NCI-H82 treated with DMSO at 0.1 percent for 48 hours (cell line): Measurements from ENCODE around the gene RGPD4.
A peak's percentile ranks its signal among the peaks of the same experiment; 100 is the strongest.
"Not testable (repeated sequence)": the region's sequence is repeated elsewhere in the genome, so short reads cannot be mapped to it uniquely, and the experiment has no call there.

Source experiments
- DNase-seq: peaks from one replicate; lab custom pipeline; 2025; ENCODE audit not compliant: unreplicated experiment; lab: John Stamatoyannopoulos, UW

The RGPD4 gene

DNA sequence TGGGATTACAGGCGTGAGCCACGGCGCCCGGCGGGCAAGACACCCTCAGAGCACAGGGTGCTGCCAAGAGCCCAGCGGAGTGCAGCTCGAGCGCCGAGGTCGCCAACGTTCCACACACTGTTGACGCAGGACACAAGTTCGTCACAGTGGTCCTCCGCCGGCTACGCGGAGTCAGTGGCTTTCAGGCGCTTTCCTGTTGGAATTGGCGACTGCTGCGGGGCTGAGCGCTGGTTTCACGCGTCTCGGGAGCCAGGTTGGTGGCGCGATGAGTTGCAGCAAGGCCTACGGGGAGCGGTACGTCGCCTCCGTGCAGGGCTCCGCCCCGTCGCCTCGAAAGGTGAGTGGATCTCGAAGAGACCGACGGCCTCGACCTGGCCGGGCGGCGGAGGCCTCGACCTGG is at the start of gene RGPD4:
TSS of gene RGPD4 (plus strand) at position 144 of the 400 bp plus-strand sequence. CDS start at position 266, 122 bp downstream.
- DNase-seq: not testable (repeated sequence)

DNA sequence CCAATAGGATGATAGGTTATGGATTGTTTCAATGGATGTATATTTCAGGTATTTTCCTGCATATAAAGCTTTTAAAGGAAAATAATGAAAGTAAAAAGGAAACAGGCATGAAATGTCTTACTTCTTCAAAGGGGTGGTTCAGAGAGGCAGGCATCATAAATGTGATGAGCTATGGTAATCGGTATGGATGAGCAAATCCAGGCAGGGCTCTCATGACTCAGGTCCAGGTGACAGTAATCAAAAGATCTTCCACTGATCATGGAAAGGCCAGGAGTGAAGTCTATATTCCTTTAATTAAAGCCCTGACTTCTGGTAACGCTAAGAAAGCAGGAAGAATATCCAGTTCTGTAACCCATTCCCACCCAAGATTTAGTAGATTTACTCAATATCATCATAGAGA is 48.7 kb upstream of the RGPD4 start:
- no peak for DNase-seq

DNA sequence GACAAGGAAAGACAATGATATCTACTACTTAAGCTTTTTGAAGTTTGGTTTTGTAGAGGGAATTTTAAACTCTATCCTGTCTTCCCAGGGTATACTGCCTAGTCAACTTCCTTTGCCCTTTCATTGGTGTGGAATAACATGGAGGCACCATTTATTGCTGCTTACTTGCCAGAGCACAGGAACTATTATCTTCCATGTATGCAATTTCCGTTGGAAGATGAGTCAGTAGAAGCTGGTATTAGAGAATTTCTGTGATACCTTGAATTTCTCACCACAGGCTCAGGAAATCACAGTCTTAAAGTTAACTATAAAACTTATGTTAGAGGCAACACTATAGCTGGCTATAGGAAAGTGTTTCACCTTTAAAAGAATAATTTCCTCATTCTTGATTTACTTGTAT is 40.9 kb upstream of the RGPD4 start:
- DNase-seq: no peak

DNA sequence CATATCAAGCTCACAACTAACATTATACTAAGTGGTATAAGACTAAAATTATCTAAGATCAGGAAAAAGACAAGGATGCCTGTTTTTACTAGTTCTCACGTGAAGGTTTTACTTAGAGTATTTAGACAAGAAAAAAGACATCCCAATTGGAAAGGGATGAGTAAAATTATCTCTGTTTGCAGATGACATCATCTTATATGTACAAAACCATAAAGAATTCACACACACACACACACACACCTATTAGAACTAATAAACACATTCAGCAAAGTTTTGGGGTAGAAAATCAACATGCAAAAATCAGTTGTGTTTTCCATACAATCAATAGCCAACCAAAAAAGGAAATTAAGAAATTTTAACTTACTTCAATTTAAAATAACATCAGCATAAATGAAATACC is 35.9 kb upstream of the RGPD4 start:
- no peak for DNase-seq

GRCh38 chr2:107801498-107801897 is 25.2 kb upstream of the RGPD4 start:
- no peak for DNase-seq

- DNase-seq: no peak
Measured at GRCh38 chr2:107804608-107805498, 21.8 kb upstream of the RGPD4 start.

DNA sequence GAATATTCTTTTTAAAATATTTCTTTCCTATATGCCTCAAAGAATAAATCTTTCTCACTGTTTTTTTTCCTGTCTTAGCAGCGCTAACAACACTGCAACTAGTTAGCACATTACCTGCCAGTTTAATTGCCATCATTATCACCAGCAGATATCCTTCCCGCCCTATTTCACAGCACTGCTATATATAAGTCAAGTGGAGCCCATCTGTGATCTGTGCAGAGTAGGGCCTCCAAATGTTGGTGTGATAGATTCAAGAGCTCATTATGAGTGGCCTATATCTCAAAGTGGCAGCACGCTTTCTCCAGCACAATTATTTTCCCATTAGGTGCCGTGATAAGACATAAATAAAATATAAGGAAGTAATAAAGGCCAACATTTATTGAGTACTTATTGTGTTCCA is 19.8 kb upstream of the RGPD4 start:
- DNase-seq: no peak

GRCh38 chr2:107807988-107808387 is 18.7 kb upstream of the RGPD4 start:
- DNase-seq: no peak

DNA sequence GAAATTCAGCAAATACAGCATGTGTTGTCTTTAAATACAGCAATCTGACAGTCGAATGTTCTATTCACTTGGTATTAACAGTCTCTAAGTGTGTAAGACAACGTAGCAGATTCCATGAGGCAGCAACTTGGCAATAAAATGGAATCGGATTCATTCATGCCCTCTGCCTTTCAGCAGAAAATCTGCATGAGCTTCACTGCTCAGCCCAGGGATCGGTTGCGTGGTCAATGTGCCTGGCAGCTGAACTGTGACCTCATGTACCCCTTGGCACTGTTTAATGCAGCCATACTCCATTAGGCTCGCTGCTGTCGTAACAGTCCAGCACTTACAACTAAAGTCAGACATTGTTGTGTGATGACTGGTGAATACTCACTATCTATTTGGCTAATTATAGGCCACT is 17.7 kb upstream of the RGPD4 start:
- DNase-seq: no peak

DNA sequence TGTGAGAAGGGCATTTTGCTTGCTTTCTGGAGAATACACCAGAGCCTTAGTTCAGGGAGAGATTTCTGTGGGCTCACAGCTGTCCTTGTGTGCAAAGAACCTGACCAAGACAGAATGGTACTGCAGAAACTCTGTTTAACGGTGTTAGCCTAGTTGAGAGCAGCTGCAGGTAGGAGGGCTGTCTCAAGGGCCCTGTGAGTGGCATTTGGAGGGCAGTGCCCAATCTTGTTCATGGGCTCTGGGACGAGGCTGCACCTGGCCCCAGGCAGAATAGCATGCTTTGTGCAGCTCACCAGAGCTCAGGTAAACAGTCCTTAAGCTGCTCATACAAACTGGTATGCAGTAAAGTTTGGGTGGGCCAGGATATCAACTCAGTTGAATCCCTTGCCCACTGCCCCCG is 16.9 kb upstream of the RGPD4 start:
- DNase-seq: no peak

DNA sequence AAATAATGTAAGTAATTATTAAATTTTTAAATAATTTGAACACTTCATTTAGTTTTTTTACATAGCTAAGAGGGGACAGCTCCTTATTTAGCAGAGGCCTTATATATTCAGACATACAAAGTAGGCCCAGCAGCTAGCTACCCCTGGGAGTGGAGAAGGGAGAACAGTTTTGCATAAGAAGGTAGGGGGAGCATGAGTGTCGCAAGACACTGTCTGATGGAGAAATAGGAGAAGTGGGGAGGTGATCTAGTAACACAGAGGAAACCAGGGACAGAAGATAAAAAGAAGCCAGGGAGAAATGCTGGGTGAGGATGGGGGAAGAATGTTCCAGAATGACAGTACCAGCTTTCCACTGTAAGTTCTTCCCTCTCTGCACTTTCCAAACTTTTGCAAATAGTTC is 16.0 kb upstream of the RGPD4 start:
- DNase-seq: no peak

GRCh38 chr2:107811411-107811810 is 15.3 kb upstream of the RGPD4 start:
- peak; percentile 50 for DNase-seq

- no peak for DNase-seq
Measured at GRCh38 chr2:107812006-107812405, 14.7 kb upstream of the RGPD4 start.

DNA sequence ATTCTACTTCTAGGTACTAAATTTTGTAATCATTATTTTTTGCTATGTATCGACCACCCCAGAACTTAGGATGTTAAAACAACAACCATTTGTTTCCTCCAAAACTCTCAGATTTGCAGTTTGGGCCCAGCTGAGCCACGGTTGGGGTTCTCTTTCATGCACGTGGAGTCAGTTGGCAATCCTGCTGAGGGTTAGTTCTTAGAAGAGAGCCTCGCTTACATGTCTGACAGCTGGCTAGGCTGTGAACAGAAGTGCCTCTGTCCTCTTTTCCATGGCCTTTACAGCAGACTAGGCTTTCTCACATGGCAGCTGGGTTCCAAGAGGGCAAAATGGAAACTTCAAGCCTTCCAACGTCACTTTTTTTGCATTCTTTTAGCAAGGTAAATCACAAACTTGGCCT is 9.3 kb upstream of the RGPD4 start:
- DNase-seq: no peak

- DNase-seq: no peak
Measured at GRCh38 chr2:107822302-107822701, 4.4 kb upstream of the RGPD4 start.

GRCh38 chr2:107824451-107825205 is 2.1 kb upstream of the RGPD4 start:
- no peak for DNase-seq

DNA sequence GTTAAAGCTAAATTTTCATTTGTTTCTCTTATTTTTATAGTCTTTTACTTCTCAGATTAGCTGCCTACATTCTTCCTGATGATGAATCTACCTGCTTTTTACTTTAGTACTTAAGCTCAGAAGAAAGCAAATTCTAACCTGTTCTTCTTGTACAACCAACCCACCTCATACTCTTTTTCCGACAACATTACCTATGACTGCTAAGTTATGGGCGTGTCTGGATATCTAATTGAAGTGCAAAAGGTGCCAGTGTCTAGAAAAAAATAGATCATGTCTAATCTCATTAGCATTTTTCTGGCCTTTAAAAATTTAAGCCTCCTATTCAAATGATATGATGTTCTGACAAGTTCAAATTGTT is 1.5 kb upstream of the RGPD4 start:
- DNase-seq: no peak

- not testable (repeated sequence) for DNase-seq
Measured at GRCh38 chr2:107829514-107829913, 2.8 kb downstream of the RGPD4 start.

- DNase-seq: not testable (repeated sequence)
Measured at GRCh38 chr2:107833152-107833551, 6.5 kb downstream of the RGPD4 start.

DNA sequence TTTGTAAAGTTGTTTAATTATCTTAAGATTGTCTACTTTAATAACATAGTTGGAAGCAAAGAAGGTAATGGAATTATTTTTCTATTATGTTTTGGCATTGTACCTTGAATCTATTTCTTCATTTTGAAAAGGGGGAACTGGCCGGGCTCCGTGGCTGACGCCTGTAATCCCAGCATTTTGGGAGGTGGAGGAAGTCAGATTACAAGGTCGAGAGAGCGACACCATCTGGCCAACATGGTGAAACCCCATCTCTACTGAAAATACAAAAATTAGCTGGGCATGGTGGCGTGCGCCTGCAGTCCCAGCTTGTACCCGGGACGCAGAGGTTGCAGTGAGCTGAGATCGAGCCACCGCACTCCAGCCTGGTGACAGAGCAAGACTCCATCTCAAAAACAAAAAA is 6.9 kb downstream of the RGPD4 start:
- not testable (repeated sequence) for DNase-seq

DNA sequence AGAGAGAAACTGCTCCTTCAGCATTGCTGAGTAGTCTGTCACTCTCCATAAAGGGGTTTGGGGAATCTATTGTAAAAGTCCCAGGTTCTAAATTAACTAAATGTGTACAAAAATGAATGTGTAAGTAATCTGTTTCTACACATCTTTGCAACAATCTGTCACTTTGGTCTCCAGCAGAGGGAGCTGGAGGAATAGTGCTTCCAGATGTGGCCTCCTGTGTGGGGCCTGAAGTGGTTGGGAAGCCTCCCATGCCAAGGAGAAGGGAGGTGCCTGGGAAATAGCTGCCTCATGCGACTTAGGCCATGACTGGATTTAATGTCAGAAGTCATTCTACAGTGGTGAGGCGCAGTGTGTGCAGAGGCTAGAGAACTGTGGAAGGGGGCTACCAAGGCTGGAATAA is 89.4 kb downstream of the RGPD4 start:
- not testable (repeated sequence) for DNase-seq

DNA sequence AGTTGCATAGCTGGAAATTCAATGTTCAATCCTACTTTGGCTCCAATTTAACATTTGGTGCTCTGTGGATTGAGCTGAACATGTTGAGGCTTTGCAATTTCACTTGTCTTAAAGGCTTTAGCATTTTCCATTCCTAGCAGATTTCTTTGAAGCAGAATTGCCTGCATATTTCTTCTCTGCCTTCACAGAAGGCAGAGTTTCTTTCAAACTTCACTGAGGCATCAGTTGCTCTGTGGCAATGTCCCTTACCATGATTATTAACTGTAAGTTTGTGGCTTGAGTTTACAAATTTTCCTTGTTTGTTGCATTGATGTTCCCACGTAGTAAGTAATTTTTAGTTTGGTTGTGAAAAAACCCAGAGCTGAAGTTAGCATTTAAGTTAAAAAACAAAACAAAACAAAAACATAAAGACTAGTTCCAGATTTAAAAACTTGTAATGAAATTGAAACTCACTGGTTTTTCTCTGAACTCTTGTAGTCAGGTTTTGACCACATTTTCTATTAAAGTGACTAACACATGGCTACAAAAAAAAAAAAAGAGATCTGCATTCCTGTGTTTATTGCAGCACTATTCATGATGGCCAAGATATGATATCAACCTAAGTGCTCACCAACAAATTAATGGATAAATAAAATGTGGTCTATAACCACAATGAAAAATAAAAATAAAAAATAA is 90.1 kb downstream of the RGPD4 start:
- not testable (repeated sequence) for DNase-seq
